Measurements from ENCODE around the gene DCANP1.

DNA sequence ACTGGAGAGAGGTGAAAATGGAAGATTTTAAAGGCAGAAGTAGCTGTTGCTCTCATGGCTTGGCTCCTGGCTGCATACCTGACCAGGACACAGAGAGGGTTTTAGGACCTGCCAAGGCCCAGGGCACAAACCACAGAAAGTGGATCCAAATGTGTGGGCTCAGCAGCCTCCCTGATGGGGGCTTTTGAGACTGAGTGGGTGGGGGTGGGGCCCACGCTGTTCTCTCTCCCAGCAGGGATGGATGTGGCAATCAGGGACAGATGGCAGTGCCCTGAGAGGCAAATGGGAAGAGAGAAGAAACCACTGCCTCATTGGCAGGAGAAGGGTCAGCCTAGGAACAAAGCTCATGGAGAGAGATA lies 39.9 kb upstream of the DCANP1 start:
- TF ChIP-seq, protein P1, sequence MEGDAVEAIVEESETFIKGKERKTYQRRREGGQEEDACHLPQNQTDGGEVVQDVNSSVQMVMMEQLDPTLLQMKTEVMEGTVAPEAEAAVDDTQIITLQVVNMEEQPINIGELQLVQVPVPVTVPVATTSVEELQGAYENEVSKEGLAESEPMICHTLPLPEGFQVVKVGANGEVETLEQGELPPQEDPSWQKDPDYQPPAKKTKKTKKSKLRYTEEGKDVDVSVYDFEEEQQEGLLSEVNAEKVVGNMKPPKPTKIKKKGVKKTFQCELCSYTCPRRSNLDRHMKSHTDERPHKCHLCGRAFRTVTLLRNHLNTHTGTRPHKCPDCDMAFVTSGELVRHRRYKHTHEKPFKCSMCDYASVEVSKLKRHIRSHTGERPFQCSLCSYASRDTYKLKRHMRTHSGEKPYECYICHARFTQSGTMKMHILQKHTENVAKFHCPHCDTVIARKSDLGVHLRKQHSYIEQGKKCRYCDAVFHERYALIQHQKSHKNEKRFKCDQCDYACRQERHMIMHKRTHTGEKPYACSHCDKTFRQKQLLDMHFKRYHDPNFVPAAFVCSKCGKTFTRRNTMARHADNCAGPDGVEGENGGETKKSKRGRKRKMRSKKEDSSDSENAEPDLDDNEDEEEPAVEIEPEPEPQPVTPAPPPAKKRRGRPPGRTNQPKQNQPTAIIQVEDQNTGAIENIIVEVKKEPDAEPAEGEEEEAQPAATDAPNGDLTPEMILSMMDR (conservative IDR thresholded peaks at IDR 0.05; ENCODE audit: low read length) = no peak
- no peak for TF ChIP-seq EZH2phosphoT487 (IDR thresholded peaks at IDR 0.05; ENCODE audit: borderline replicate concordance)

Data from Loucy (cell line).